ENCODE measurements around the gene BANF1. TPM values are rescaled to one million over a fixed set of nuclear protein-coding genes. Genes with fewer than 3 reads are reported as not detected.

BANF1 gene
- total RNA-seq, 1 experiment from 2014 or later: 300 TPM

DNA sequence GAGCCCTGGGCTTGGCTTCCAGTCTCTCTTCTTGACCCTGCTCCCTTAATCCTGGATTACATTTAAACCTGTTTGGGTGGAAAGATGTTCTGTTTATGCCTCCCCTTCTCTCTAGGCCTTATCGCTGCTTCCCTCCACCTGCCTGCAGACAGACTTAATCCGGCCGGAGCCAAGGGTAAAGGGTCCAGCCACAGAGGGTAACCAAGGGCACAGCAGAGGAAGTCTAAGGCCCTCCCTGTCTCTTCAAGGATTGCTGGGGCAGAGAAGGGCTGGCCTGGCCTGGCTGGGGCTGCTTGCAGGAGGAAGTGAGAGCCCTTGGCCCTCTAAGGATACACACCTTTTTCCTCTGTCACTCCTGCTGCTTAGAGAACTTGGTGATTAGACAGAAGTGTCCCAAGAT, 44.6 kb downstream of the BANF1 start:
- Mint-ChIP-seq H3K4me3 (ENCODE audit: unreplicated experiment) (no peak overlapping the region), H3K27ac (ENCODE audit: unreplicated experiment) (no peak overlapping the region), H3K36me3 (ENCODE audit: insufficient read depth, unreplicated experiment) (no peaks in the 10 kb centered on the region), H3K4me1 (ENCODE audit: low read depth, unreplicated experiment) (peaks cover 7% of the 10 kb centered on the region), H3K9me3 (ENCODE audit: unreplicated experiment) (no peaks in the 10 kb centered on the region), H3K27me3 (ENCODE audit: insufficient read depth, unreplicated experiment) (no peaks in the 10 kb centered on the region)
- POLR2A ChIA-PET: no interaction called here
- Histone ChIP-seq H3K9me3 (no peaks in the 10 kb centered on the region), H3K36me3 (ENCODE audit: control insufficient read depth, insufficient read depth, low read length) (no peaks in the 10 kb centered on the region), H3K27me3 (replicated peaks; ENCODE audit: control insufficient read depth, insufficient read depth, low read length) (no peaks in the 10 kb centered on the region), H3K4me3 (ENCODE audit: low read depth, low read length) (no peak overlapping the region), H3K4me1 (peaks cover 11% of the 10 kb centered on the region)
- DNase-seq: no peak
- BruUV-seq (replicated peaks): no TSS peak
- TF ChIP-seq, protein P1, sequence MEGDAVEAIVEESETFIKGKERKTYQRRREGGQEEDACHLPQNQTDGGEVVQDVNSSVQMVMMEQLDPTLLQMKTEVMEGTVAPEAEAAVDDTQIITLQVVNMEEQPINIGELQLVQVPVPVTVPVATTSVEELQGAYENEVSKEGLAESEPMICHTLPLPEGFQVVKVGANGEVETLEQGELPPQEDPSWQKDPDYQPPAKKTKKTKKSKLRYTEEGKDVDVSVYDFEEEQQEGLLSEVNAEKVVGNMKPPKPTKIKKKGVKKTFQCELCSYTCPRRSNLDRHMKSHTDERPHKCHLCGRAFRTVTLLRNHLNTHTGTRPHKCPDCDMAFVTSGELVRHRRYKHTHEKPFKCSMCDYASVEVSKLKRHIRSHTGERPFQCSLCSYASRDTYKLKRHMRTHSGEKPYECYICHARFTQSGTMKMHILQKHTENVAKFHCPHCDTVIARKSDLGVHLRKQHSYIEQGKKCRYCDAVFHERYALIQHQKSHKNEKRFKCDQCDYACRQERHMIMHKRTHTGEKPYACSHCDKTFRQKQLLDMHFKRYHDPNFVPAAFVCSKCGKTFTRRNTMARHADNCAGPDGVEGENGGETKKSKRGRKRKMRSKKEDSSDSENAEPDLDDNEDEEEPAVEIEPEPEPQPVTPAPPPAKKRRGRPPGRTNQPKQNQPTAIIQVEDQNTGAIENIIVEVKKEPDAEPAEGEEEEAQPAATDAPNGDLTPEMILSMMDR (IDR thresholded peaks at IDR 0.05; ENCODE audit: insufficient read depth in 1 of 2, low read depth in 1 of 2, low read length in 1 of 2, severe bottlenecking in 1 of 2, unreplicated experiment in 1 of 2): no peak
- intact Hi-C loops (cut with micrococcal nuclease; ENCODE audit: unreplicated experiment): no loop called here
- CTCF ChIA-PET: no interaction called here

GRCh38 chr11:66047541-66048365, 45.5 kb downstream of the BANF1 start:
- Histone ChIP-seq H3K9me3 (no peaks in the 10 kb centered on the region), H3K36me3 (ENCODE audit: control insufficient read depth, insufficient read depth, low read length) (no peaks in the 10 kb centered on the region), H3K27me3 (replicated peaks; ENCODE audit: control insufficient read depth, insufficient read depth, low read length) (no peaks in the 10 kb centered on the region), H3K4me1 (peaks cover 11% of the 10 kb centered on the region), H3K4me3 (ENCODE audit: low read depth, low read length) (no peak overlapping the region)
- intact Hi-C loops (cut with micrococcal nuclease; ENCODE audit: unreplicated experiment): no loop called here
- TF ChIP-seq, protein P1 (IDR thresholded peaks at IDR 0.05; ENCODE audit: insufficient read depth in 1 of 2, low read depth in 1 of 2, low read length in 1 of 2, severe bottlenecking in 1 of 2, unreplicated experiment in 1 of 2): no peak
- no peaks in the 10 kb centered on the region for H3K9me3 Mint-ChIP-seq (ENCODE audit: unreplicated experiment)
- H3K27me3 Mint-ChIP-seq (ENCODE audit: insufficient read depth, unreplicated experiment): no peaks in the 10 kb centered on the region
- no peak overlapping the region for H3K27ac Mint-ChIP-seq (ENCODE audit: unreplicated experiment)
- CTCF ChIA-PET: interaction anchor here (0.6 kb wide), 1 partner anchor 21 kb away, joined by 3 read pairs; no protein-coding TSS in a partner anchor
- no peak overlapping the region for H3K4me3 Mint-ChIP-seq (ENCODE audit: unreplicated experiment)
- peaks cover 7% of the 10 kb centered on the region for H3K4me1 Mint-ChIP-seq (ENCODE audit: low read depth, unreplicated experiment)
- peaks cover 8% of the 10 kb centered on the region for H3K36me3 Mint-ChIP-seq (ENCODE audit: insufficient read depth, unreplicated experiment)
- DNase-seq: no peak
- POLR2A ChIA-PET: no interaction called here
- no TSS peak for BruUV-seq (replicated peaks)

- peaks cover 16% of the 10 kb centered on the region for H3K36me3 Mint-ChIP-seq (ENCODE audit: insufficient read depth, unreplicated experiment)
- Histone ChIP-seq H3K4me1 (peaks cover 11% of the 10 kb centered on the region), H3K9me3 (no peaks in the 10 kb centered on the region), H3K4me3 (ENCODE audit: low read depth, low read length) (no peak within 1 kb of the TSS), H3K36me3 (ENCODE audit: control insufficient read depth, insufficient read depth, low read length) (peaks cover 3% of the 10 kb centered on the region), H3K27me3 (replicated peaks; ENCODE audit: control insufficient read depth, insufficient read depth, low read length) (no peaks in the 10 kb centered on the region)
- no peak within 1 kb of the TSS for H3K27ac Mint-ChIP-seq (ENCODE audit: unreplicated experiment)
- no peak for DNase-seq
- intact Hi-C loops (cut with micrococcal nuclease; ENCODE audit: unreplicated experiment): no loop called here
- H3K27me3 Mint-ChIP-seq (ENCODE audit: insufficient read depth, unreplicated experiment): no peaks in the 10 kb centered on the region
- no peak within 1 kb of the TSS for H3K4me3 Mint-ChIP-seq (ENCODE audit: unreplicated experiment)
- H3K4me1 Mint-ChIP-seq (ENCODE audit: low read depth, unreplicated experiment): peaks cover 7% of the 10 kb centered on the region
- POLR2A ChIA-PET: no interaction called here
- CTCF ChIA-PET: no interaction called here
- no peaks in the 10 kb centered on the region for H3K9me3 Mint-ChIP-seq (ENCODE audit: unreplicated experiment)
- TF ChIP-seq, protein P1 (IDR thresholded peaks at IDR 0.05; ENCODE audit: insufficient read depth in 1 of 2, low read depth in 1 of 2, low read length in 1 of 2, severe bottlenecking in 1 of 2, unreplicated experiment in 1 of 2): no peak
- no TSS peak for BruUV-seq (replicated peaks)
Observed at GRCh38 chr11:66048547-66049323, 46.4 kb downstream of the BANF1 start, which contains the start of gene GAL3ST3. Gene GAL3ST3, minus strand, starts transcription at chr11:66049161. Its CDS starts 3,746 bp downstream, at chr11:66045415.
